ENCODE results near the gene ZEB2. TPM values are rescaled to one million over a fixed set of nuclear protein-coding genes. Genes with fewer than 3 reads are reported as not detected.

Gene ZEB2
- total and polyA plus RNA-seq, 8 donors, result 10.7 to 161 (median 43.1) TPM

DNA sequence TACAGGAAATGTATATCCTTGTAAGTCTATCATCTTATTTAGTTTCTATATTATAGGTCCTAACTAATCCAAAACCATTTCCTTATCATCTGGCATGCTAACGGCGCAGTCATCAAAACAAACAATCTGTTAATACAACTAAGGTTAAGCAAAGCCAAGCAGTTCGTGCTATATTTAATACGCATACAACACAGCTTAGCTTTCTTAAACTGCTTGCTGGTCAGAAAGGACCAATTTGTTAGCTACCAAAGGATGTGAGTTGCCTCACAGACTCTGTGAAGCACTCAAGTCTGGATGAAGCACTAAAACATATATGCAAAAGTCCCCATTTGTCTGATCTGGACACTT is 67.0 kb downstream of the ZEB2 start:
- Histone ChIP-seq H3K36me3 (no peaks in the 10 kb centered on the region), H3K27me3 (peaks cover 0 to 4% (median 0%) of the 10 kb centered on the region in 3 donors), H3K4me3 (peak overlapping the region in 2 of 4 donors; percentile 11 to 20), H3K9me3 (no peaks in the 10 kb centered on the region), H3K27ac (peak overlapping the region in 4 of 5 donors; percentile 52 to 70 (median 60)), H3K4me1 (peaks cover 0 to 67% (median 9%) of the 10 kb centered on the region in 4 donors)
- DNase-seq, result peak in 1 of 2 donors; percentile 26
- TF ChIP-seq, protein P1, sequence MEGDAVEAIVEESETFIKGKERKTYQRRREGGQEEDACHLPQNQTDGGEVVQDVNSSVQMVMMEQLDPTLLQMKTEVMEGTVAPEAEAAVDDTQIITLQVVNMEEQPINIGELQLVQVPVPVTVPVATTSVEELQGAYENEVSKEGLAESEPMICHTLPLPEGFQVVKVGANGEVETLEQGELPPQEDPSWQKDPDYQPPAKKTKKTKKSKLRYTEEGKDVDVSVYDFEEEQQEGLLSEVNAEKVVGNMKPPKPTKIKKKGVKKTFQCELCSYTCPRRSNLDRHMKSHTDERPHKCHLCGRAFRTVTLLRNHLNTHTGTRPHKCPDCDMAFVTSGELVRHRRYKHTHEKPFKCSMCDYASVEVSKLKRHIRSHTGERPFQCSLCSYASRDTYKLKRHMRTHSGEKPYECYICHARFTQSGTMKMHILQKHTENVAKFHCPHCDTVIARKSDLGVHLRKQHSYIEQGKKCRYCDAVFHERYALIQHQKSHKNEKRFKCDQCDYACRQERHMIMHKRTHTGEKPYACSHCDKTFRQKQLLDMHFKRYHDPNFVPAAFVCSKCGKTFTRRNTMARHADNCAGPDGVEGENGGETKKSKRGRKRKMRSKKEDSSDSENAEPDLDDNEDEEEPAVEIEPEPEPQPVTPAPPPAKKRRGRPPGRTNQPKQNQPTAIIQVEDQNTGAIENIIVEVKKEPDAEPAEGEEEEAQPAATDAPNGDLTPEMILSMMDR (IDR thresholded peaks at IDR 0.05), result no peak
- no peak for TF ChIP-seq POLR2A (IDR thresholded peaks at IDR 0.05)
- TF ChIP-seq POLR2AphosphoS5 (IDR thresholded peaks at IDR 0.05), result no peak
- no peak for TF ChIP-seq EP300 (IDR thresholded peaks at IDR 0.05)
- intact Hi-C loops (cut with DNase I; ENCODE audit: low total_unique reads), result no loop called here
- WGBS, 5 donors, result 37 to 56% (median 42%) methylated on average over 4 of the region's 4 CpGs

DNA sequence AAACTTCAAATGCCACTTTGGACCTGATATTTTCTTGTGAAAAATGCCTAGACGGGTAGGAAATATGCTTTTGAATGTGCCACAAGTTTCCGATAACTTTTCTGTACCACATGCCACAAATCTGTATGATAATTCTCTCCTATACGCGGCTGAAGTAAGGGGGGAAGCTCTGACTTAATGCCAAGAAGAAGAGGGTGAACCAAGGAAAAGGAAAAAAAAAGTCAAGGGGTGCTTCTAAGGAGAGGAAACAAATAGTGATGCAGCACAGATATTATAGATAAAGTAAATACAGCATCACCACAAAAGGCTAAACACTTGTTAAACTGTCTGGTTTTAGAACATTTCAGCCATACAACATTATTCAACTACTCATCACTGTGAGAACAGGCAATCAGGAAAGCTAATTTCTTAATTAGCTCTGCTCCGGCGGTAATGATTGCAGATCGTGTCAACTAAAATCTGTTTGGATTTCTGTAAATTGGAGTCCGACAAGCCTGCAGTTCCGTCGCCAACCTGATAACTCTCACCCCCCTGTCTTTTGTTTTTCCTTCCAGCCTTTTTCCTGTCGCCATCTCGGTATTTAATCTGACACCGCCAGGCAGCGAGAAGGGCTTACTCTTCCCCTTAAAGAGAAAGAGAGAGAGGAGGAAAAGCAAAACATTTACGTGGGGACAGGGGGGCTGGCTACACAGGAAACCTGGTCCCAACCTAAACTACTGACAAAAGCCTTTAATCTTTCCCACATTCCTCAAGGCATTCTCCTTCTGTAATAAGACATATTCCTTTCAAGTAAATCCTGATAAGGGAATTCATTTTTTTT is 67.5 kb downstream of the ZEB2 start:
- peak in 1 of 2 donors; percentile 51 for DNase-seq
- WGBS, 5 donors, result 16 to 28% (median 22%) methylated on average over 15 of the region's 15 CpGs
- TF ChIP-seq, protein P1 (IDR thresholded peaks at IDR 0.05), result peak in 1 of 7 experiments; percentile 12
- TF ChIP-seq EP300 (IDR thresholded peaks at IDR 0.05), result no peak
- Histone ChIP-seq H3K4me3 (peak overlapping the region in 2 of 4 donors; percentile 11 to 20), H3K27ac (peak overlapping the region in 4 of 5 donors; percentile 52 to 70 (median 60)), H3K27me3 (peaks cover 0 to 4% (median 0%) of the 10 kb centered on the region in 3 donors), H3K9me3 (no peaks in the 10 kb centered on the region), H3K4me1 (peaks cover 0 to 63% (median 9%) of the 10 kb centered on the region in 4 donors), H3K36me3 (no peaks in the 10 kb centered on the region)
- intact Hi-C loops (cut with DNase I; ENCODE audit: low total_unique reads), result no loop called here

DNA sequence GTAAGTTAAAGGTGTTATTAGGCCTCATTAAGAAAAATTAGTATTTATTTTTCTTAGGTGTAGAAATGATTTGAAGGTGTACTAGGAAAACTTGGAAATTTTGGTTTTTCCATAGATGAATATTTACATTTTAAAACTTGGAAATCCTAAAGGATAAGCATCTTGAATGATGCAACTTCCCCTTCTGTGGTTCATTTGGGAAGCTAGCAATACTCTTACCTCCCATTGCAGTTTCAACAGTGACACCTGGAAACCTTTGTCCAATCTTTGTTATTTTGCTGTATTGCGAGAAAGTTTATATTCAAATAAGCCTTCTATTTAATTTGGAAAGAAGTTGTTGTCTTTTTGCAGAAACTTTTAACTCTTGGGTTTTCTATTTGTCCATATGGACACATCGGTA is 68.5 kb downstream of the ZEB2 start:
- H3K27ac ChIP-seq, result peak overlapping the region in 1 of 5 donors; percentile 60
- no peak overlapping the region for H3K4me3 ChIP-seq
- 83 to 92% (median 89%) methylated on average over 2 of the region's 2 CpGs for WGBS, 5 donors
- intact Hi-C loops (cut with DNase I; ENCODE audit: low total_unique reads), result no loop called here
- no peaks in the 10 kb centered on the region for H3K36me3 ChIP-seq
- peaks cover 0 to 54% (median 9%) of the 10 kb centered on the region in 4 donors for H3K4me1 ChIP-seq
- no peaks in the 10 kb centered on the region for H3K9me3 ChIP-seq
- peaks cover 0 to 4% (median 0%) of the 10 kb centered on the region in 3 donors for H3K27me3 ChIP-seq
- DNase-seq, result no peak
- TF ChIP-seq POLR2AphosphoS5 (IDR thresholded peaks at IDR 0.05) (no peak), POLR2A (IDR thresholded peaks at IDR 0.05) (no peak), EP300 (IDR thresholded peaks at IDR 0.05) (no peak)
- TF ChIP-seq, protein P1 (IDR thresholded peaks at IDR 0.05), result no peak

DNA sequence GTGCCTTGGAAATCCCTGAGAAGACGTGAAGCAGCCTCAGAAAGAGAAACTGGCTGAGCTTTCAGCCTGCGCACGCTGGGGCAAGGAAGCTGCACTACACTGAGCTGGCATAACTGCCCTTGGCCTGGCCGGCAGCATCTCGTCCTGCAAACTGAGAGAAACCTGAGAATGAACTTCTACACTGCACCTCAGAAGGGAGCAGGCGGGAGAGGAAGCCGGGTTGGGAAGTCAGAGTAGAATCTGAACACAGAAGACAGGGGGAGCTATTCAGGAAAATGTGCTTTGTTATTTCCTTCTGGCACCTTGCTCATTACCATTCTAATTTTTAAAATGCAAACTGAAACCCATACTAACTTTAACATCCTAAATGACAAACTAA is 70.9 kb downstream of the ZEB2 start:
- H3K27me3 ChIP-seq, result peaks cover 0 to 4% (median 0%) of the 10 kb centered on the region in 3 donors
- peaks cover 0 to 36% (median 6%) of the 10 kb centered on the region in 4 donors for H3K4me1 ChIP-seq
- H3K4me3 ChIP-seq, result peak overlapping the region in 1 of 4 donors; percentile 18
- intact Hi-C loops (cut with DNase I; ENCODE audit: low total_unique reads), result no loop called here
- TF ChIP-seq, protein P1 (IDR thresholded peaks at IDR 0.05), result peak in 3 of 7 experiments; percentile 13 to 26 (median 21)
- TF ChIP-seq POLR2A (IDR thresholded peaks at IDR 0.05) (no peak), EP300 (IDR thresholded peaks at IDR 0.05) (no peak)
- DNase-seq, result no peak
- H3K27ac ChIP-seq, result peak overlapping the region in 4 of 5 donors; percentile 4 to 60 (median 39)
- 47 to 65% (median 53%) methylated on average over 7 of the region's 7 CpGs for WGBS, 5 donors
- no peaks in the 10 kb centered on the region for H3K9me3 ChIP-seq
- no peaks in the 10 kb centered on the region for H3K36me3 ChIP-seq

Measured in stomach (tissue), 9 donors.